Measurements from ENCODE around the gene ZNF20. TPM values are rescaled to one million over a fixed set of nuclear protein-coding genes. Genes with fewer than 3 reads are reported as not detected.
"Not testable (repeated sequence)": the region's sequence is repeated elsewhere in the genome, so short reads cannot be mapped to it uniquely, and the experiment has no call there.

The ZNF20 gene
- total RNA-seq, 1 donor from 2014 or later, result 1.6 TPM

DNA sequence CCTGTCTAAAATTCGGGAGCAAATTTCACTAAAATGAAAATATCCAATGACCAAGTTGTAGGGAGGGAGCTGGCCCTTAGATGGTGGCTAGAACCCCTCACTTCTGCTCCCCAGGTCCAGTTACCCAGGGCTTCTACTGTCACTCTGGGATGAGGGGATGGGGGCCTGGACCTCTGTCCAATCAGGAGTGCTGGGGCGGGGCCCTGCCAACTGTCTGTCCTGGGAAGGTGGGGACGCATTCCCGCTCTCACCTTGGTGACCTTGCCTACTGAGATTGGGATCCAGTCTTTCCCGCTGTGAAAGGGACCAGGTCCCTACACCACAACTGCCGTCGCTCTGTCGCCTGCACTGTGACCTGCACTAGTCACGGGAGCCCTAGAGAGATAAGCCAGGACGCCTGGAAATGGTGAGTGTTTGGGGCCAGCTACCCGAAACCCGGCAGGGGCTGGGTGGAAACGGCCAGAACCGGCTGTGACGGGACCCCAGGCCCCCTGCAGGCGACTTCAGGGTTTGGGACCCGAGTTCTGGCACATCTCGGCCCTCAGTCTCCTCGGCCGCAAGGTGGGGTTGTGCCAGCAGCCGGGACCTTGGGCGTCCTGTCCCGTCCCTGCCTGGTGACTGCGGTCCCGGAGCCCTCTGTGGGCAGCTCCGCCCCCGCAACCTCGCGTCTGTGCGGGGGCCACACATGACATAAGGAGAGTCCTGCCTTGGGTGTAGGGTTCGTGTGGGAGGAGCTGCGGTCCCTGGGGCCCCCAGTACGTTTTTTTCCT lies 22.8 kb downstream of the ZNF20 start:
- DNase-seq (ENCODE audit: low spot score), result no peak
- intact Hi-C loops (cut with DNase I), result no loop called here

DNA sequence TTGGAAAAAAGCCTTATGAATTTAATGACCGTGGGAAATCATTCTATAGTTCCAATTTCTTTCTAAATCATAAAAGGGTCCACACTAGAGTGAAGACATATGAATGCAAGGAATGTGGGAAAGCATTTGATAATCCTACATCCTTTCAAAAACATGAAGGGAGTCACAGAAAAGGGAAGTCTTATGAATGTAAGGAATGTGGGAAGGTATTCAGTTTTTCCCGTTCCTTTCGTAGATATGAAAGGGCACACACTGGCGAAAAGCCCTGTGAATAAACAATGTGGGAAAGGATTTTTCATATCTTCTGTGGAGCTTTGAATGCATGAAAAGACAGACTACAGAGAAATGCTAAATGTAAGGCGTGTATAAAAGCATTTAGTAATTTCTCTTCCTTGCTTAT lies 27.0 kb downstream of the ZNF20 start:
- intact Hi-C loops (cut with DNase I), result no loop called here
- DNase-seq (ENCODE audit: low spot score), result no peak

DNA sequence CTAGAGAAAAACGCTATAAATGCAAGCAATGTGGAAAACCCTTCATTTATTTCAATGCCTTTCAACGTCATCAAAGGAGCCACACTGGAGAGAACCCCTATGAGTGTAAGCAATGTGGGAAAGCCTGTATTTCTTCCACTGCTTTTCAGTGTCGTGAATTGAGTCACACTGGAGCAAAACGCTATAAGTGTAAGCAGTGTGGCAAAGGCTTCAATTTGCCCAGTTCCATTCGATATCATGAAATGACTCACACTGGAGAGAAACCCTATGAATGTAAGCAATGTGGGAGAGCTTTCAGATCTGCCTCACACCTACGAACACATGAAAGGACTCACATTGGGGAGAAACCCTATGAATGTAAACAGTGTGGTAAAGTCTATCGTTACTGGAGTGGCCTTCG lies 27.4 kb downstream of the ZNF20 start:
- DNase-seq (ENCODE audit: low spot score), result no peak
- intact Hi-C loops (cut with DNase I), result no loop called here

DNA sequence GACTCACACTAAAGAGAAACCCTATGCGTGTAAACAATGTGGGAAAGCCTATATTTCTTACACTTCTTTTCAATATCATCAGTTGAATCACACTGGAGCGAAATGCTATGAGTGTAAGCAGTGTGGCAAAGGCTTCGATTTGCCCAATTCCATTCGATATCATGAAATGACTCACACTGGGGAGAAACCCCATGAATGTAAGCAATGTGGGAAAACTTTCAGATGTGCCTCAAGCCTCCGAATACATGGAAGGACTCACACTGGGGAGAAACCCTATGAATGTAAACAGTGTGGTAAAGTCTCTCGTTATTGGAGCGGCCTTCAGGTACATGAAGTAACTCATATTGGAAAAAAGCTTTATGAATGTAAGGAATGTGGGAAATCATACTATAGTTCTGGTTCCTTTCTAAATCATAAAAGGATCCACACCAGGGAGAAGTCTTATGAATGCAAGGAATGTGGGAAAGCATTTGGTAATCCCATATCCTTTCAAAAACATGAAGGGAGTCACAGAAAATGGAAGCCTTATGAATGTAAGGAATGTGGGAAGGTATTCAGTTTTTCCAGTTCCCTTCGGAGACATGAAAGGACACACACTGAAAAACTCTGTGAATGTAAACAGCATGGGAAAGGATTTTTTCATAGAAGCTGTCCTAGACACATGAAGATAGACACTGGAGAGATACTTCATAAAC lies 28.1 kb downstream of the ZNF20 start:
- DNase-seq (ENCODE audit: low spot score), result no peak
- intact Hi-C loops (cut with DNase I), result no loop called here

DNA sequence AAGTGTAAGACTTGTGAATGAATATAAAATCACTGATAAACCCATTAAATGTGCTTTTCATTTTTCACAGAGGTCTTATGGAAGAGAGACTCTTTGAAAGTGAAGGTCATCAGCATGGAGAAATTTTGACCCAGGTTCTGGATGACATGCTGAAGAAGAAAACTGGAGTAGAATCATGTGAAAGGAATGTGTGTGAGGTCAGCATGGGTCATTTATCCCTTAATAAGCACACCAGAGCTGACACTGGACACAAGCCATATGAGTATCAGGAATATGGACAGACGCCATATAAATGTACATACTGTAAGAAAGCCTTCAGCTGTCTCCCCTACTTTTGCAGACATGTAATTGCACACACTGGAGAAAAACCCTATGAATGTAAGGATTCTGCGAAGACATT lies 29.0 kb downstream of the ZNF20 start:
- intact Hi-C loops (cut with DNase I), result no loop called here

DNA sequence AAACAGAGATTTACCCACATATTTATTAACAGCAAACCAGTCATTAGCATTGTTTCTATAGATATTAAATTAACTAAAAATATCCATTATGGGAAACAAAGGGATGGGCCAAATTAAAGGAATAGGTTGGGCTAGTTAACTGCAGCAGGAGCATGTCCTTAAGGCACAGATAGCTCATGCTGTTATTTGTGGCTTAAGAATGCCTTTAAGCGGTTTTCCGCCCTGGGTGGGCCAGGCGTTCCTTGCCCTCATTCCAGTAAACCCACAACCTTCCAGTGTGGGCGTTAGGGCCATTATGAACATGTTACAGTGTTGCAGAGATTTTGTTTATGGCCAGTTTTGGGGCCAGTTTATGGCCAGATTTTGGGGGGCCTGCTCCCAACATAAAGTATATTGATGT lies 36.2 kb downstream of the ZNF20 start:
- DNase-seq (ENCODE audit: low spot score); intact Hi-C loops (cut with DNase I): not testable (repeated sequence)

More for the DNA sequence above, 29.0 kb downstream of the ZNF20 start:
- DNase-seq (ENCODE audit: low spot score), result no peak

DNA sequence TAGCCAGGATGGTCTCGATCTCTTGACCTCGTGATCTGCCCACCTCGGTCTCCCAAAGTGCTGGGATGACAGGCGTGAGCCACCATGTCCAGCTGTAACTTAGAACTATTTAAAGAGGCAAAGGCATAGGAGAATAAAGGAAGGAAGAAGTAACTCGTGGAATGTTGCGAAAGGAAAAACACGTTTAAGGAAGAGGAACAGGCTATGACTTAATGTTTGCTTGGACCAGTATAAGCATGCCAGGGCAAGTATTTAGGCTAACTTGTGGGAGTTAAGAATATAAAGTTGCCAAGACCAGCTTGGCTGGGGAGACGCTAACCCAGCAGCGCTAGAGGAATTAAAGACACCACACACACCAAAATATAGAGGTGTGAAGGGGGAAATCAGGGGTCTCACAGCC lies 42.1 kb downstream of the ZNF20 start:
- intact Hi-C loops (cut with DNase I), result no loop called here
- no peak for DNase-seq (ENCODE audit: low spot score)

DNA sequence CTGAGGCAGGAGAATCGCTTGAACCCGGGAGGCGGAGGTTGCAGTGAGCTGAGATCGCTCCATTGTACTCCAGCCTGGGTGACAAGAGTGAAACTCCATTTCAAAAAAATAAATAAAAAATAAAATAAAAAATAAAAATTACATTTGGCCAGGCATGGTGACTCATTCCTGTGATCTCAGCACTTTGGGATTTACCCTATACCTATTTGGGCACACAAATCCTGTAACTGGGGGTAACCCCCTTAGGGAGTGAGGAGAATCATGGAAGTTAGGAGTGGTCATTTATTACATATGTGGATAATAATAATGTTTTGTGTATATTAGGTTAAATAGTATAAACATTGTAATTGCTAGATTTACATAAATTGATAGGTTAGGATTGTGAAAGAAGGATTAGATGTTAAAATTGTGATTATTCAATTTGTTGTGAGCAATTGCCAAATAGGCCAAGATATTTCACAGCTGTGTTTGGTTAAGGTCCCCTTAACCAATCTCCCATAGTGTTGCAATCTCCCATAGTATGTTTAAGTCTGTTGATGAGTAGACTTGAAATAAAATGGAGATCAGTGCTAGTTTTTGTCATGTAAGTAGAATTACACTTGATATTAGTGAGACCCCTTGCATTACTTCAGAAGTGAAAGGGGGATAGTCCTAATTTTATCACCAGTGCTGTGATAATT lies 44.9 kb downstream of the ZNF20 start:
- DNase-seq (ENCODE audit: low spot score), result no peak
- intact Hi-C loops (cut with DNase I), result no loop called here

DNA sequence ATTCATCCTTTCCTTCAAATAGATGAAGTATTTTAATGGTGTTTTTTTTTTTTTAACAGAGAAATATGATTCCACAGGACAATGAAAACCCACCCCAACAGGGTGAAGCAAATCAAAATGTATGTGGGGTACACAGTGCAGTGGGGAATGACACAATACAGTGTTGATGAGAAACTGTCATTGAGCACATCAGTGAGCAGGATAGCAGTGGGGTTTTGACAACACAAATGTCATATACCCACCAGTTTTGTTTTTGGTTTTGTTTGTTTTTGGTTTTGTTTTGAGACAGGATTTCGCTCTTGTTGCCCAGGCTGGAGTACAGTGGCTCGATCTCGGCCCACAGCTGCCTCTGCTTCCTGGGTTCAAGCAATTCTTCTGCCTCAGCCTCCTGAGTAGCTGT lies 46.4 kb downstream of the ZNF20 start:
- no peak for DNase-seq (ENCODE audit: low spot score)
- intact Hi-C loops (cut with DNase I), result no loop called here

DNA sequence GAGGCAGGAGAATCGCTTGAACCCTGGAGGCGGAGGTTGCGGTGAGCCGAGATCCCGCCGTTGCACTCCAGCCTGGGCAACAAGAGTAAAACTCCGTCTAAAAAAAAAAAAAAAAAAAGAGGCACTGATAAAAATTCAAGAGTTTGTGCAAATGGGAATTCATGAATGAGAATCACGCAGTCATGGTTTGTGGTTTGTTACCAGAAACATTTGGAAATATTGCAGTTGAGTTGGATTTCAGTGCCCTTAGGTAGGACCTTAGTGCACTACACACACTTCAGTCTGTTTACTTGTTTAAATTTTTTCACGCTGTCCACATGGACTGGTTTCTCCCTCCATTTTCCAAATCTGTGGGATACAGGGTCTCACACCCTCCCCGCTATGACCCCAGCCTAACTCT lies 47.2 kb downstream of the ZNF20 start:
- DNase-seq (ENCODE audit: low spot score), result no peak
- intact Hi-C loops (cut with DNase I), result no loop called here

DNA sequence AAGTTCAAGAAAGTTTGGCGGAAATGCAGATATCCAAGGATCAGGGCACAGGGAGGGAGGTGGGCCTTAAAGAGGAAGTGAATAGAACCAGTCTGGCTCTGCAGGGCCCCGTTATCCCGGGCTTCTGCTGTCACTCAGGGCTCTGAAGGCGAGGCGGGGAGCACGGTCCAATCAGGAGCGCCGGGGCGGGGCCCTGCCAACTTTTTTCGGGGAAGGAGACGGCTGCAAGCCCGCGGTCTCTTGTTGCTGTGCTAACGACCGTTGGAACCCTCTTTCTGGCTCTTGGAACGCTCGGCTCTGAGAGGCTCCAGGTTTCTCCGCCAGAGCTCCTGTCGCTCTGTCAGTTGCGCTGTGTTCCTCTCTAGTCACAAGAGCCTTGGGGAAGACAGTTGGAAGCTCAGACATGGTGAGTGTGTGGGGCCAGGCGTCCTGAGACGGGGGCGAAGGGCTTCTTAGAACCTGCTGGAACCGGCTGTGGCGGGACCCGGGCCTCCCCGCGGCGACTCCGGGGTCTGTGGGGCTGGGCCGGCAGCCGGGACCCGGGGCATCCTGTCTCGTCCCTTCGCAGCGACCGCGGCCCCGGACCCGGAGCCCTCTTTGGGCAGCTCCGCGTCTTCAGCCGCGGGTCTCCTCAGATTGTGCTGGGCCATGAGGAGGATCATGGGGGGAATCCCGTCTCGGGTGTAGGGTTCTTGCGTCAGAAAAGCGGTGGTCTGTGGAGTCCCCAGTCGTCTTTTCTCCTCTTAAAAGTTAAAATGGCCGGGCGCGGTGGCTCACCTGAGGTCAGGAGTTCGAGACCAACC lies 47.9 kb downstream of the ZNF20 start:
- intact Hi-C loops (cut with DNase I), result no loop called here
- DNase-seq (ENCODE audit: low spot score), result peak; percentile 95

DNA sequence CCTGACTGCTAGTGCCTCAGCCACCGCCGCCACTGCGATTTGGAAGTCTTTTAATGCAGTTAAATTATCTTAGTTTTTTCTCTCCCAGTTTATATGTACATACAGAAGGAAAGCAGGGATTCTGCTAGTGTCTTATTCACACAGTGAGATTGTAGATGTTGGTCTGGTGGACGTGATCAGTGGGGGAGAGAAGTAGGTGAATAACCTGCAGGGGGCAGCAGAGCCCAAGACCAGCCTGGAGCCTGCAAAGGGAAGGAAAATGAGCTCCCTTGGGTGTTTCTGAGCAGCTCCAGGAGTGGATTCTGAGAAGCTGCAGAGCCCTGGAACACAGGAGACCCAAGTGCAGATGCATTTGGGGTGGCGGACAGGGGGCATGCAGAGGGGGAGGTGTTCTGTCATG lies 49.3 kb downstream of the ZNF20 start:
- intact Hi-C loops (cut with DNase I), result loop anchor here (2.0 kb wide), 1 partner anchor 50 kb away; the partner anchor contains the start of gene ZNF20
- peak; percentile 81 for DNase-seq (ENCODE audit: low spot score)

DNA sequence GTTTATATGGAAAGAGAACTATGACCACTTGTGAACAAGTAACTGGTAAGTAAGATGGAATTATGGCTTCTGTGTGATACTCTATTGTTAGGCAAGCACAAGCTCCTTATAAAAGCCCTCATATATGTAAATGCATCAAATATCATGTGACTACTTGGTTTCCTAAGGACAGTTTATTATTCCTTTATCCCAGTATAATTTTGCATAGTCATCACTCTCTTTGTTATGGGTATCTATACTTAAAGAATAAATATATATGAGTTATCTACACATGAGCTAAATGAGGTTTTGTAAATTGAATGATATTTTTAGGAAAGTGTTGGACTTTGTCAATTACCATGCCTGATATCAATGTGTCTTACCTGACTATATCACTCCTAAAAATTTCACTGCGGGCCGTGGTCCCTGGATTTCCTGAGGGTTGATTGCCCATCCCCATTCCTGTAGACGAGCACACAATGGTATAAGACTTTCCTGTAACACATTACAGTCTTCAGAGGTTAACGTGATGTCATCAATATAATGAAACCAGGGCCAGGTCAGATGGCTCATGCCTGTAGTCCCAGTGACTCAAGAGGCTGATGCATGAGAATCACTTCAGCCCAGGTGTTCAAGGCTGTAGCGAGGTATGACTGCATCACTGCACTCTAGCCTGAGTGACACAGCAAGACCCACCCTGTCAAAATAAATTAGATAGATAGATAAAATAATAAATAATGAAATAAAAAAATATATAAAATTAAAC lies 54.9 kb downstream of the ZNF20 start:
- intact Hi-C loops (cut with DNase I), result no loop called here

DNA sequence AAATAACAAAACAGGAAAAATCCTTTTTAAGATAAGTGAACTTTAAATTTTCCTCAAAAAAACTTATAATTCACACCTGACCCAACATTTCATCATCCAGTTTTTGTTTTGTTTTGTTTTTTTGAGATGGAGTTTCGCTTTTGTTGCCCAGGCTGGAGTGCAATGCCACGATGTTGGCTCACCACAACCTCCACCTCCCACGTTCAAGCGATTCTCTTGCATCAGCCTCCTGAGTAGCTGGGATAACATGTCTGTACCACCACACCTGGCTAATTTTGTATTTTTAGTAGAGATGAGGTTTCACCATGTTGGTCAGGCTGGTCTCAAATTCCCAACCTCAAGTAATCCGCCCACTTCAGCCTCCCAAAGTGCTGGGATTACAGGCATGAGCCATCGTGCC lies 56.8 kb downstream of the ZNF20 start:
- DNase-seq (ENCODE audit: low spot score); intact Hi-C loops (cut with DNase I): not testable (repeated sequence)

More for the DNA sequence above, 54.9 kb downstream of the ZNF20 start:
- no peak for DNase-seq (ENCODE audit: low spot score)

Other genes with a start within 250 kb of the ZNF20 start
- 5.1 TPM for gene ZNF700, start 215.2 kb downstream of the ZNF20 start, total RNA-seq
- gene ZNF763, start 175.3 kb downstream of the ZNF20 start, total RNA-seq, result 3.1 TPM
- gene ZNF433, start 104.7 kb downstream of the ZNF20 start, total RNA-seq, result 4.3 TPM
- gene ZNF878, start 87.4 kb downstream of the ZNF20 start, total RNA-seq, result not detected
- 14.7 TPM for gene ZNF844, start 75.6 kb downstream of the ZNF20 start, total RNA-seq
- gene ZNF625, start 16.4 kb upstream of the ZNF20 start, total RNA-seq, result 3.1 TPM
- gene ZNF136, start 22.7 kb upstream of the ZNF20 start, total RNA-seq, result 3.0 TPM
- gene ZNF44, start 154.5 kb upstream of the ZNF20 start, total RNA-seq, result 10.8 TPM
- gene ZNF563, start 193.3 kb upstream of the ZNF20 start, total RNA-seq, result 3.7 TPM
- gene ZNF442, start 225.3 kb upstream of the ZNF20 start, total RNA-seq, result 4.3 TPM

All from cardiac septum (tissue), 1 donor.